Uterus (tissue), 4 donors: Measurements from ENCODE around the gene ANKRD60. TPM values are rescaled to one million over a fixed set of nuclear protein-coding genes. Genes with fewer than 3 reads are reported as not detected.

Source experiments
- DNase-seq, 2 donors: peaks; one replicate each; pipeline ENCODE4 v3.0.0-alpha.2; 2019 to 2020
- H3K27ac ChIP-seq, 2 donors: fragments of 200-600 bp; sonication (generic); 1 replicate in 1 of 2; 2 replicates in 1 of 2; pipeline ENCODE4 v1.5.1; 2016 to 2018
- H3K27me3 ChIP-seq, 2 donors: fragments of 200-600 bp; sonication (generic); one replicate each; pipeline ENCODE4 v1.5.1; 2018 to 2019; ENCODE audit warnings: control low read depth in 1 of 2
- H3K36me3 ChIP-seq, 2 donors: fragments of 200-600 bp; sonication (generic); one replicate each; pipeline ENCODE4 v1.5.1; 2019; ENCODE audit warnings: control low read depth in 1 of 2
- H3K4me1 ChIP-seq, 2 donors: fragments of 200-600 bp; sonication (generic); one replicate each; pipeline ENCODE4 v1.5.1; 2018 to 2019; ENCODE audit warnings: control low read depth in 1 of 2
- H3K4me3 ChIP-seq, 2 donors: fragments of 200-600 bp; sonication (generic); 1 replicate in 1 of 2; 2 replicates in 1 of 2; pipeline ENCODE4 v1.5.1; 2018 to 2019; ENCODE audit warnings: mild to moderate bottlenecking in 1 of 2
- H3K9me3 ChIP-seq, 2 donors: fragments of 200-600 bp; sonication (generic); one replicate each; pipeline ENCODE4 v1.5.1; 2019; ENCODE audit warnings: control low read depth in 1 of 2
- CTCF ChIP-seq, 4 experiments: fragments of 200-600 bp in 2 of 4; fragments of 450-650 bp in 2 of 4; sonication (generic) in 2 of 4; IDR thresholded peaks; one replicate each; pipeline ENCODE4 v1.5.1; 2016 to 2019; ENCODE audit warnings: antibody characterized with exemption in 4 of 4, mild to moderate bottlenecking in 2 of 4, moderate library complexity in 1 of 4
- POLR2A ChIP-seq, 2 donors: fragments of 450-650 bp; IDR thresholded peaks; one replicate each; pipeline ENCODE4 v1.6.1; 2016; ENCODE audit warnings: antibody characterized with exemption in 2 of 2, mild to moderate bottlenecking in 1 of 2, moderate library complexity in 1 of 2
- intact Hi-C: fragments of 100-400 bp; cut with DNase I; formaldehyde crosslinking; loops from one replicate; pipeline ENCODE4 v1.15.1; 2023; ENCODE audit warnings: low total_unique reads
- total RNA-seq, 4 donors: library from RNA; depleted of rRNA in 3 of 4; stranded (reverse); fragments of >200 nt in 3 of 4; gene quantifications; one replicate each; pipeline versions ENCODE4 v1.1.0 to v1.2.4, GENCODE V29; 2014 to 2023
- donor health status: DM: yes; HTN: yes; CAD: no.

The ANKRD60 gene
- total RNA-seq, 4 donors from 2014 or later, result not detected

- peak; percentile 75 to 80 for DNase-seq
- no peaks in the 10 kb centered on the region for H3K27me3 ChIP-seq
- intact Hi-C loops, result no loop called here
- TF ChIP-seq CTCF (IDR thresholded peaks at IDR 0.05), result no peak
- TF ChIP-seq POLR2A (IDR thresholded peaks at IDR 0.05), result peak in 1 of 2 donors; percentile 19
- no peaks in the 10 kb centered on the region for H3K36me3 ChIP-seq
- no peaks in the 10 kb centered on the region for H3K9me3 ChIP-seq
- no peaks in the 10 kb centered on the region for H3K4me1 ChIP-seq
- H3K27ac ChIP-seq, result peak overlapping the region; percentile 90 to 97
- H3K4me3 ChIP-seq, result peak overlapping the region; percentile 30 to 34
These were observed 53.7 kb downstream of the ANKRD60 start for GRCh38 chr20:58174708-58175280.

GRCh38 chr20:58173930-58174707 is 54.3 kb downstream of the ANKRD60 start:
- H3K27ac ChIP-seq, result peak overlapping the region; percentile 90 to 97
- no peaks in the 10 kb centered on the region for H3K27me3 ChIP-seq
- H3K4me1 ChIP-seq, result no peaks in the 10 kb centered on the region
- H3K4me3 ChIP-seq, result peak overlapping the region; percentile 30 to 34
- DNase-seq, result peak in 1 of 2 donors; percentile 39
- no peaks in the 10 kb centered on the region for H3K36me3 ChIP-seq
- intact Hi-C loops, result no loop called here
- peak in 1 of 2 donors; percentile 29 for TF ChIP-seq POLR2A (IDR thresholded peaks at IDR 0.05)
- TF ChIP-seq CTCF (IDR thresholded peaks at IDR 0.05), result no peak
- H3K9me3 ChIP-seq, result no peaks in the 10 kb centered on the region

- intact Hi-C loops, result no loop called here
- H3K27ac ChIP-seq, result peak overlapping the region; percentile 90 to 97
These were observed 55.4 kb downstream of the ANKRD60 start for GRCh38 chr20:58173091-58173490.

GRCh38 chr20:58171796-58172425 is 56.5 kb downstream of the ANKRD60 start:
- DNase-seq, result no peak
- Histone ChIP-seq H3K27ac (no peak overlapping the region), H3K9me3 (no peaks in the 10 kb centered on the region), H3K4me1 (no peaks in the 10 kb centered on the region), H3K4me3 (no peak overlapping the region), H3K27me3 (no peaks in the 10 kb centered on the region), H3K36me3 (no peaks in the 10 kb centered on the region)
- TF ChIP-seq POLR2A (IDR thresholded peaks at IDR 0.05) (no peak), CTCF (IDR thresholded peaks at IDR 0.05) (no peak)
- intact Hi-C loops, result no loop called here

More at GRCh38 chr20:58173091-58173490, 55.4 kb downstream of the ANKRD60 start:
- Histone ChIP-seq H3K4me3 (no peak overlapping the region), H3K27me3 (no peaks in the 10 kb centered on the region), H3K36me3 (no peaks in the 10 kb centered on the region), H3K4me1 (no peaks in the 10 kb centered on the region), H3K9me3 (no peaks in the 10 kb centered on the region)
- DNase-seq, result no peak
- TF ChIP-seq CTCF (IDR thresholded peaks at IDR 0.05) (no peak), POLR2A (IDR thresholded peaks at IDR 0.05) (no peak)

DNA sequence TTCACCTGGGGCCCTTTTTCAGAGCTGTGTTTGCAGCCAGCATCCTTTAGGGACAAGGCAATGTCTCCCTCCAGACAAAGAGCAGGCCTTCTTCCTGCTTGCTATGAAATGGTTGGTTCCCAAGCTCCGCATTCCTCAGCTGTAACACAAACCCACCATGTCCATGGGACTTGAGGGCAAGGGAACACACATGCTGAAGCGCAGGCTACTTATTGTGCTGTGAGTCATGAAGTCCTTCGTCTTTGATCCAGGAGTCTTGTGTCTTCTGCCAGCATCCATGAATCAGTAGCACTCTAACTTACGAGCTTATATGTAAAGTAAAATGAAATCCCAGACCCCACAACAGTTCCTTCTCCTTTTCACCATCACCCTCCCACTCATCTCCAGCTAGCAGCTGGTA is 59.0 kb downstream of the ANKRD60 start:
- intact Hi-C loops, result no loop called here
- TF ChIP-seq POLR2A (IDR thresholded peaks at IDR 0.05) (no peak), CTCF (IDR thresholded peaks at IDR 0.05) (no peak)
- Histone ChIP-seq H3K9me3 (no peaks in the 10 kb centered on the region), H3K27ac (no peak overlapping the region), H3K27me3 (no peaks in the 10 kb centered on the region), H3K4me1 (no peaks in the 10 kb centered on the region), H3K4me3 (no peak overlapping the region), H3K36me3 (no peaks in the 10 kb centered on the region)
- no peak for DNase-seq
